Right lobe of liver (tissue), 6 donors: Measurements from ENCODE around the gene FGFR4. TPM values are rescaled to one million over a fixed set of nuclear protein-coding genes. Genes with fewer than 3 reads are reported as not detected.

Source experiments
- ATAC-seq, 4 donors: fragments of 200-7000 bp; cut with Tn5 transposase; one replicate each; pipeline ENCODE4 v1.9.1; 2020; ENCODE audit warnings: mild to moderate bottlenecking in 4 of 4, moderate library complexity in 4 of 4
- DNase-seq, 3 donors: peaks; one replicate each; pipeline ENCODE4 v3.0.0-alpha.2; 2020
- H3K27ac ChIP-seq, 3 donors: fragments of 200-600 bp; one replicate each; pipeline ENCODE4 v1.8.0; 2022
- H3K27me3 ChIP-seq, 2 donors: fragments of 200-600 bp; one replicate each; pipeline ENCODE4 v1.8.0; 2022
- H3K36me3 ChIP-seq, 4 donors: fragments of 200-600 bp; sonication (generic) in 1 of 4; one replicate each; pipeline versions ENCODE4 v1.5.1 to v1.8.0; 2017 to 2022; ENCODE audit warnings: control low read depth in 1 of 4
- H3K4me1 ChIP-seq, 4 donors: fragments of 200-600 bp; sonication (generic) in 1 of 4; one replicate each; pipeline versions ENCODE4 v1.5.1 to v1.8.0; 2017 to 2022; ENCODE audit warnings: control low read depth in 1 of 4
- H3K4me3 ChIP-seq, 3 donors: fragments of 200-600 bp; one replicate each; pipeline ENCODE4 v1.8.0; 2022
- H3K9me3 ChIP-seq, 4 donors: fragments of 200-600 bp; sonication (generic) in 1 of 4; one replicate each; pipeline versions ENCODE4 v1.5.1 to v1.8.0; 2017 to 2022; ENCODE audit warnings: control low read depth in 1 of 4
- CTCF ChIP-seq, 4 donors: fragments of 200-600 bp in 3 of 4; fragments of 450-650 bp in 1 of 4; IDR thresholded peaks; one replicate each; pipeline versions ENCODE4 v1.5.1 to v1.8.0; 2016 to 2022; ENCODE audit warnings: antibody characterized with exemption in 4 of 4, mild to moderate bottlenecking in 2 of 4
- POLR2A ChIP-seq: fragments of 450-650 bp; IDR thresholded peaks from one replicate; pipeline ENCODE4 v1.6.1; 2017; ENCODE audit warnings: antibody characterized with exemption, mild to moderate bottlenecking
- WGBS: methylation state at CpG from one replicate; pipeline ENCODE4 v1.1.6; 2018; ENCODE audit warnings: low coverage, low lambda C conversion rate; ENCODE audit not compliant: insufficient coverage; ENCODE audit errors: missing lambda C conversion rate; 5-methylcytosine and 5-hydroxymethylcytosine counted together
- intact Hi-C, 2 donors: fragments of 100-400 bp; cut with DNase I; formaldehyde crosslinking; loops; one replicate each; pipeline versions ENCODE4 v1.11.2 to v1.14.1; 2022
- total RNA-seq, 6 experiments: library from RNA; depleted of rRNA in 2 of 6; stranded (reverse); fragments of >200 nt in 2 of 6; fragmentation: NEBNext Ultra II Directional in 3 of 6; extraction: Animal tissue kit (Norgen Biotek cat#: 25700) in 3 of 6; gene quantifications; one replicate each; pipeline versions ENCODE4 v1.1.0 to v1.2.4, GENCODE V29; 2016 to 2023
- donor health status: DM: no; HTN: yes; CAD: no.
- donor health status: DM: no; HTN: no; CAD: no.
- donor health status: DM: no; HTN: no; CAD: no.
- donor health status: DM: no; HTN: yes; CAD: no.
- donor health status: DM: no; HTN: yes; CAD: no.

The FGFR4 gene
- total RNA-seq, 6 experiments from 2014 or later: 38.9 to 73.3 (median 55.1) TPM

- Histone ChIP-seq H3K4me1 (peaks cover 2 to 52% (median 24%) of the 10 kb centered on the region in 4 donors), H3K27me3 (no peaks in the 10 kb centered on the region), H3K9me3 (no peaks in the 10 kb centered on the region), H3K27ac (no peak overlapping the region), H3K4me3 (no peak overlapping the region), H3K36me3 (peaks cover 0 to 30% (median 13%) of the 10 kb centered on the region in 4 donors)
- intact Hi-C loops: no loop called here
- no CpG with 5 or more reads among the region's 3 CpGs for whole genome bisulfite sequencing
- DNase-seq (no peak), ATAC-seq (no peak)
- TF ChIP-seq POLR2A (no peak), CTCF (IDR thresholded peaks at IDR 0.05) (no peak)
These were observed 4.5 kb downstream of the FGFR4 start for GRCh38 chr5:177091232-177091631.

- intact Hi-C loops: no loop called here
- no peak for ATAC-seq
- Histone ChIP-seq H3K27ac (no peak overlapping the region), H3K27me3 (no peaks in the 10 kb centered on the region), H3K36me3 (peaks cover 0 to 30% (median 15%) of the 10 kb centered on the region in 4 donors), H3K9me3 (no peaks in the 10 kb centered on the region), H3K4me3 (no peak overlapping the region), H3K4me1 (peaks cover 2 to 59% (median 23%) of the 10 kb centered on the region in 4 donors)
- no peak for DNase-seq
- TF ChIP-seq CTCF (IDR thresholded peaks at IDR 0.05): no peak
- no peak for TF ChIP-seq POLR2A
- no CpG with 5 or more reads among the region's 32 CpGs for WGBS
These were observed 5.7 kb downstream of the FGFR4 start for GRCh38 chr5:177092178-177093081.

- peak overlapping the region in 1 of 3 donors; percentile 78 for H3K27ac ChIP-seq
- intact Hi-C loops: no loop called here
- H3K36me3 ChIP-seq: peaks cover 0 to 32% (median 16%) of the 10 kb centered on the region in 4 donors
These were observed 6.5 kb downstream of the FGFR4 start for GRCh38 chr5:177093082-177093712.

GRCh38 chr5:177093803-177094202, 7.1 kb downstream of the FGFR4 start:
- no peak overlapping the region for H3K4me3 ChIP-seq
- TF ChIP-seq POLR2A: no peak
- TF ChIP-seq CTCF (IDR thresholded peaks at IDR 0.05): no peak
- H3K9me3 ChIP-seq: no peaks in the 10 kb centered on the region
- intact Hi-C loops: no loop called here
- WGBS: 97% methylated on average over 4 of the region's 6 CpGs
- H3K27me3 ChIP-seq: no peaks in the 10 kb centered on the region
- H3K36me3 ChIP-seq: peaks cover 0 to 32% (median 16%) of the 10 kb centered on the region in 4 donors
- DNase-seq (no peak), ATAC-seq (no peak)
- H3K27ac ChIP-seq: peak overlapping the region in 1 of 3 donors; percentile 78
- H3K4me1 ChIP-seq: peaks cover 2 to 60% (median 19%) of the 10 kb centered on the region in 4 donors

More at GRCh38 chr5:177093082-177093712, 6.5 kb downstream of the FGFR4 start:
- ATAC-seq: no peak
- TF ChIP-seq CTCF (IDR thresholded peaks at IDR 0.05): no peak
- no peak for TF ChIP-seq POLR2A
- peaks cover 2 to 66% (median 22%) of the 10 kb centered on the region in 4 donors for H3K4me1 ChIP-seq
- DNase-seq: no peak
- WGBS: 80% methylated on average over 9 of the region's 40 CpGs
- no peaks in the 10 kb centered on the region for H3K9me3 ChIP-seq
- H3K4me3 ChIP-seq: no peak overlapping the region
- no peaks in the 10 kb centered on the region for H3K27me3 ChIP-seq
